Naive thymus-derived CD4-positive, alpha-beta T cell (primary cell): ENCODE measurements around the gene SMYD3. TPM values are rescaled to one million over a fixed set of nuclear protein-coding genes. Genes with fewer than 3 reads are reported as not detected.

Source experiments
- ATAC-seq: fragments of 150-1000 bp; cut with Tn5 transposase; 2 replicates; pipeline ENCODE4 v1.10.0; 2021; ENCODE audit warnings: mild to moderate bottlenecking, moderate library complexity
- CTCF ChIA-PET: fragments of 350-600 bp; sonication (Branson Sonifier 250); formaldehyde crosslinking; loops from one replicate; lab custom pipeline; 2021; ENCODE audit warnings: antibody characterized with exemption; lab: Charles Lee
- POLR2A ChIA-PET: fragments of 350-600 bp; sonication (Branson Sonifier 250); formaldehyde crosslinking; loops from one replicate; lab custom pipeline; 2021; ENCODE audit warnings: antibody characterized with exemption, inconsistent platforms; lab: Charles Lee
- DNase-seq, 9 donors: peaks; one replicate each; pipeline versions ENCODE4 v3.0.0 to v3.0.0-alpha.2; 2020 to 2022; ENCODE audit warnings: mixed read lengths in 1 of 9
- H3K27ac ChIP-seq: one replicate; pipeline ENCODE4 v1.7.0; 2013; ENCODE audit warnings: mild to moderate bottlenecking, low read depth, low read length, moderate library complexity
- H3K27me3 ChIP-seq, 2 donors: one replicate each; pipeline ENCODE4 v1.7.0; 2013; ENCODE audit warnings: low read length in 2 of 2, mild to moderate bottlenecking in 2 of 2, moderate library complexity in 2 of 2; ENCODE audit not compliant: control insufficient read depth in 2 of 2, insufficient read depth in 2 of 2
- H3K36me3 ChIP-seq, 3 experiments: 1 replicate in 2 of 3; 2 replicates in 1 of 3; pipeline ENCODE4 v1.7.0; 2013; ENCODE audit warnings: low read length in 3 of 3, mild to moderate bottlenecking in 3 of 3, moderate library complexity in 1 of 3; ENCODE audit not compliant: insufficient read depth in 3 of 3, control insufficient read depth in 2 of 3
- H3K4me1 ChIP-seq, 2 donors: one replicate each; pipeline ENCODE4 v1.7.0; 2013; ENCODE audit warnings: low read length in 2 of 2, mild to moderate bottlenecking in 2 of 2, moderate library complexity in 1 of 2; ENCODE audit not compliant: control insufficient read depth in 2 of 2, insufficient read depth in 2 of 2
- H3K4me3 ChIP-seq: 2 replicates; pipeline ENCODE4 v1.7.0; 2013; ENCODE audit warnings: mild to moderate bottlenecking, low read length
- H3K9me3 ChIP-seq, 3 experiments: 1 replicate in 2 of 3; 2 replicates in 1 of 3; pipeline ENCODE4 v1.7.0; 2013; ENCODE audit warnings: low read length in 3 of 3; ENCODE audit not compliant: control insufficient read depth in 2 of 3
- H3K27ac Mint-ChIP-seq, 9 donors: one replicate each; pipeline ENCODE4 v1.8.0; 2020 to 2022; ENCODE audit warnings: mixed read lengths in 9 of 9, mild to moderate bottlenecking in 8 of 9, moderate library complexity in 5 of 9, inconsistent platforms in 2 of 9
- H3K27me3 Mint-ChIP-seq, 5 donors: one replicate each; pipeline ENCODE4 v1.8.0; 2021 to 2022; ENCODE audit warnings: mixed read lengths in 5 of 5, mild to moderate bottlenecking in 1 of 5
- H3K36me3 Mint-ChIP-seq, 5 donors: one replicate each; pipeline ENCODE4 v1.8.0; 2020 to 2022; ENCODE audit warnings: mixed read lengths in 5 of 5, mild to moderate bottlenecking in 3 of 5, inconsistent platforms in 1 of 5
- H3K4me1 Mint-ChIP-seq, 7 donors: one replicate each; pipeline ENCODE4 v1.8.0; 2020 to 2022; ENCODE audit warnings: mixed read lengths in 7 of 7, mild to moderate bottlenecking in 3 of 7, inconsistent platforms in 1 of 7
- H3K4me3 Mint-ChIP-seq, 10 donors: one replicate each; pipeline ENCODE4 v1.8.0; 2020 to 2022; ENCODE audit warnings: mild to moderate bottlenecking in 10 of 10, mixed read lengths in 10 of 10, moderate library complexity in 6 of 10, inconsistent platforms in 2 of 10
- H3K9me3 Mint-ChIP-seq, 11 donors: one replicate each; pipeline ENCODE4 v1.8.0; 2020 to 2022; ENCODE audit warnings: mixed read lengths in 11 of 11, mild to moderate bottlenecking in 4 of 11, inconsistent platforms in 1 of 11, moderate library complexity in 1 of 11
- intact Hi-C, 2 donors: fragments of 100-400 bp; cut with micrococcal nuclease; formaldehyde crosslinking; loops; one replicate each; pipeline ENCODE4 v1.15.1; 2023
- polyA plus RNA-seq, 2 donors: library from polyadenylated mRNA; unstranded; fragments of 300-500 nt; fragmentation: Illumina TruSeq; gene quantifications; one replicate each; pipeline ENCODE4 v1.2.3, GENCODE V29; 2021
- total RNA-seq, 6 experiments: library from RNA in 5 of 6; stranded (reverse) in 5 of 6; gene quantifications; 1 replicate in 5 of 6; 2 replicates in 1 of 6; pipeline ENCODE4 v1.2.3 and lab custom pipeline; 2021 to 2026

The SMYD3 gene
- total and polyA plus RNA-seq, 7 experiments from 2014 or later, result 19.5 to 28.6 (median 24.4) TPM

DNA sequence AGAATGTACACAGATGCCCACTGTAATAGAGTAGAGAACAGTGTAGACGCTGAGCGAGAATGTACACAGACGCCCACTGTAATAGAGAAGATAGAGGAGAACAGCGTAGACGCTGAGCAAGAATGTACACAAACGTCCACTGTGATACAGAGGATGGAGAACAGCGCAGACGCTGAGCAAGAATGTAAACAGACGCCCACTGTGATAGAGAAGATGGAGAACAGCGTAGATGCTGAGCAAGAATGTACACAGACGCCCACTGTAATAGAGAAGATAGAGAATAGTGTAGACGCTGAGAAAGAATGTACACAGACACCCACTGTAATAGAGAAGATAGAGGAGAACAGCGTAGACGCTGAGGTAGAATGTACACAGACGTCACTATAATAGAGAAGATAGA, 306.9 kb downstream of the SMYD3 start:
- no peaks in the 10 kb centered on the region for H3K36me3 ChIP-seq
- CTCF ChIA-PET, result no interaction called here
- no peaks in the 10 kb centered on the region for H3K27me3 Mint-ChIP-seq
- ATAC-seq (no peak), DNase-seq (no peak)
- H3K27ac Mint-ChIP-seq, result no peak overlapping the region
- no peaks in the 10 kb centered on the region for H3K4me1 ChIP-seq
- no peak overlapping the region for H3K27ac ChIP-seq
- H3K4me3 Mint-ChIP-seq, result no peak overlapping the region
- intact Hi-C loops, result no loop called here
- no peaks in the 10 kb centered on the region for H3K9me3 ChIP-seq
- H3K36me3 Mint-ChIP-seq, result peaks cover 0 to 27% (median 6%) of the 10 kb centered on the region in 5 donors
- POLR2A ChIA-PET, result no interaction called here
- peaks cover 0 to 2% (median 0%) of the 10 kb centered on the region in 7 donors for H3K4me1 Mint-ChIP-seq
- no peak overlapping the region for H3K4me3 ChIP-seq
- H3K9me3 Mint-ChIP-seq, result no peaks in the 10 kb centered on the region
- H3K27me3 ChIP-seq, result no peaks in the 10 kb centered on the region

DNA sequence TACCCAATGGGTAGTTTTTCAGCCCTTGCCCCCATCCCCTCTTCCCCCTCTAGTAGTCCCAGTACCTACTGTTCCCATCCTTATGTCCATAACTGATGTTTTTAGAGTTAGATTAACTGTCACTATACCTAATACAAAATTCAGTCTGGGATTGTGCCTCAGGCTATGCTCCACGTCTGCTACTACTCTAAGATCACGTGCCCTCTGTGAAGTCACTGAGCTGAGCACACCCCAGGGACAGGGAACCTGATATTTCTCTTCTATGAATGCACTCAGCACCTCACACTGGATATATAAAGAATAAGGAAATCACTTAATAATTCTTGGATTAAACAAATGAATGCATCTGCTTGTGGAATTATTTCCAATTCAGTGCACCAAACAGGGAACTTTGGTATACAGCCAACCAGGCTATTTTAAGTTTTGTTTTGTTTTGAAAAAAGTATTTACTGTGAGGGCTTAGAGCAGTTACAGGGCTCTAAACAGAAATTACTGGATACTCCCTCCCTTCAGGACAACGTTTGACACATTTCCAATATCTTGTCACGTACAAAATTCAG, 307.9 kb downstream of the SMYD3 start:
- Mint-ChIP-seq H3K9me3 (no peaks in the 10 kb centered on the region), H3K27me3 (no peaks in the 10 kb centered on the region), H3K36me3 (peaks cover 0 to 25% (median 6%) of the 10 kb centered on the region in 5 donors), H3K27ac (no peak overlapping the region), H3K4me1 (peaks cover 0 to 2% (median 0%) of the 10 kb centered on the region in 7 donors), H3K4me3 (no peak overlapping the region)
- Histone ChIP-seq H3K9me3 (no peaks in the 10 kb centered on the region), H3K4me3 (no peak overlapping the region), H3K27ac (no peak overlapping the region), H3K4me1 (no peaks in the 10 kb centered on the region), H3K36me3 (no peaks in the 10 kb centered on the region), H3K27me3 (no peaks in the 10 kb centered on the region)
- intact Hi-C loops, result no loop called here
- POLR2A ChIA-PET, result no interaction called here
- no peak for DNase-seq
- CTCF ChIA-PET, result no interaction called here
- no peak for ATAC-seq

DNA sequence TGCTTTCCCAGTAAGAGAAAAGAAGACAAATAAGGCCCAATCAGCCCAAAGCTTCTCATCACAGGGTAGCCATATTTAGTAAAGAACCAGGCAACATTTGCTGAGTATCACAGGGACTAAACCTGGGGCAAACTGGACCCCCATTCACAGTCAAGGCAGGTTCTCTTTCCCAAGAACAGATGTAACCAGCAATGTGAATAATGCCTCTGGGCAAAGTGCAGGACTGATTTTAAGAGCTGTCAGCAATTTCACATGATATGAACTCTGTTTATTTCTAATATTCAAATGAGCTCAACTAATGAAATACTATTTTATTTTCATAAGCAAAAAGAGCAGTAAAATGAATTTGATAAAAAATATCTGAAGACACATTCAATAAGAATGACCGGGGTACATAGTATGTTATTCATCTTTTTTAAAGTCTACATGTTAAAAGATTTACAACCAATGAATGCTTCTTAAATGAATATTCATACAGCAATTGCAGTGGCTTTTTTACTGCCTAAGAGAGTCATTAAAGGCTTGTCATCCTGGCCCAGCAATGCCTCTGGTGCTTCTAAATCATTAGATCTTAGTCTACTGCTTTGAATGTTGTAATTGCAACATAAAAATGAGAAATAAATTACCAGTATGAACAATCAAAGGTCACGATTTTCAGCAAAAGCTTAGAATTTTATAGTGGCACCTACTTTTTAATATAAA, 308.8 kb downstream of the SMYD3 start:
- POLR2A ChIA-PET, result no interaction called here
- CTCF ChIA-PET, result no interaction called here
- no peak for DNase-seq
- H3K4me3 Mint-ChIP-seq, result no peak overlapping the region
- Histone ChIP-seq H3K9me3 (no peaks in the 10 kb centered on the region), H3K4me3 (no peak overlapping the region), H3K4me1 (no peaks in the 10 kb centered on the region), H3K36me3 (no peaks in the 10 kb centered on the region), H3K27me3 (no peaks in the 10 kb centered on the region), H3K27ac (no peak overlapping the region)
- ATAC-seq, result no peak
- H3K27ac Mint-ChIP-seq, result no peak overlapping the region
- intact Hi-C loops, result no loop called here
- H3K9me3 Mint-ChIP-seq, result no peaks in the 10 kb centered on the region
- no peaks in the 10 kb centered on the region for H3K27me3 Mint-ChIP-seq
- H3K4me1 Mint-ChIP-seq, result no peaks in the 10 kb centered on the region
- peaks cover 0 to 27% (median 7%) of the 10 kb centered on the region in 5 donors for H3K36me3 Mint-ChIP-seq

DNA sequence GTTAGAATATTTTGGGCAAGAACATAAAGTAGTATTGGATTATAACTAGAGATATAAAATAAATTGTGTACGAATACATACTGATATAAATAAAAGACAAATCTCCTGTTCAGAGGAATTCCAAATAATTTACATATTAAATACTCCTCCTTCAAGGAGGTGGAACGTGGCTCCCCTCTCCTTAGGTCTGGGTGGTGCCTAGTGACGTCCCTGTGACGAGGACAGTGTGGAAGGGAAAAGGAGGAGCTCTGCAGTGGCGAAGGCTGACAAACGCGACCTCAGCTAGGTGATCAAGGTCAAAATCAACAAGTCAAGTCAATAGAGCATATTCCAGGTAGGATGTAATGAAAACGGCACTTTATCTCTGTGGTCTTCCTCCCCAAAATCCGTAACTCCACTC, 310.0 kb downstream of the SMYD3 start:
- POLR2A ChIA-PET, result no interaction called here
- intact Hi-C loops, result no loop called here
- no peaks in the 10 kb centered on the region for H3K9me3 ChIP-seq
- no peaks in the 10 kb centered on the region for H3K4me1 Mint-ChIP-seq
- H3K4me3 ChIP-seq, result no peak overlapping the region
- no peaks in the 10 kb centered on the region for H3K4me1 ChIP-seq
- H3K27me3 ChIP-seq, result no peaks in the 10 kb centered on the region
- H3K9me3 Mint-ChIP-seq, result no peaks in the 10 kb centered on the region
- no peak overlapping the region for H3K27ac Mint-ChIP-seq
- peaks cover 0 to 27% (median 12%) of the 10 kb centered on the region in 5 donors for H3K36me3 Mint-ChIP-seq
- DNase-seq, result no peak
- H3K4me3 Mint-ChIP-seq, result no peak overlapping the region
- H3K27me3 Mint-ChIP-seq, result no peaks in the 10 kb centered on the region
- no peaks in the 10 kb centered on the region for H3K36me3 ChIP-seq
- CTCF ChIA-PET, result no interaction called here
- no peak overlapping the region for H3K27ac ChIP-seq
- ATAC-seq, result no peak

DNA sequence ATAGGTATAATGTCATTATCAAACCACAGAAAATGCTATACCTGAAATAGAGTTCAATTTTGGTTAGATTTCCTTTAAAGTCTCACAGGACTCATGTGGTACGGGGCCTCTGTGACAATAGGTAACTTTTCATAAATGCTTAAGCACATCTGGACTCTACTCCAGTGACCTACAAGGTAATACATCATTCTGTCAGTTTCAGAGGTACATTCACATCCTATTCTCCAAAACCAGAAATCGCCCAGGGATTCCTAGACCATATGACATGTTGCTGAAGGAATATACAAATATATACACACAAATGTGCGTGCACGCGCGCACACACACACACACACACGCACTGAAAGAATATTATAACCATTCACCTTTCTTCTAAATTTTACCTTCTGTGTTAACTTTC, 311.8 kb downstream of the SMYD3 start:
- no peak overlapping the region for H3K27ac Mint-ChIP-seq
- ChIA-PET CTCF (no interaction called here), POLR2A (no interaction called here)
- H3K4me1 ChIP-seq, result no peaks in the 10 kb centered on the region
- no peak for DNase-seq
- no peaks in the 10 kb centered on the region for H3K4me1 Mint-ChIP-seq
- H3K27me3 ChIP-seq, result no peaks in the 10 kb centered on the region
- H3K36me3 Mint-ChIP-seq, result peaks cover 0 to 38% (median 23%) of the 10 kb centered on the region in 5 donors
- H3K36me3 ChIP-seq, result no peaks in the 10 kb centered on the region
- peaks cover 0 to 2% (median 0%) of the 10 kb centered on the region in 11 donors for H3K9me3 Mint-ChIP-seq
- no peak overlapping the region for H3K4me3 ChIP-seq
- H3K4me3 Mint-ChIP-seq, result no peak overlapping the region
- no peaks in the 10 kb centered on the region for H3K27me3 Mint-ChIP-seq
- no peak overlapping the region for H3K27ac ChIP-seq
- intact Hi-C loops, result no loop called here
- ATAC-seq, result no peak
- no peaks in the 10 kb centered on the region for H3K9me3 ChIP-seq

DNA sequence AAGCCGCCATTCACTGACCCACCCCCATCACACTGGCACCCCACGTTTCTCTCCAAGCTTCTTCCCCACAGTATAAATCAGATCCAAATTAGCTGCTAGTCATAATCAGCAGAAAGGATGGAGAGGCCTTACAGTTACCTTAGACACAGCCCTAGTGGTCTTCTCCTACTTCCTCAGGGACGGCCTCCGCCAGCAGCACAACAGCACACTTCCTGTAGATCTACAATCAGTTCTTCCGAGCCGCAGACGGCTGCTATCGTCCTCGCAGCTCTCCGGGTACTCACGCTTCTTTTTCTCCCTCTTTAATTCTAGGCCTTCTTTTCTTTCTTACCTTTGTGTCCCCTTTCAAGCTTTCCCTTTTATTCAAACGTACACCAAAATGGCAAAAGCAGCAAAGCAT, 313.5 kb downstream of the SMYD3 start:
- H3K9me3 ChIP-seq, result no peaks in the 10 kb centered on the region
- Mint-ChIP-seq H3K4me3 (no peak overlapping the region), H3K9me3 (peaks cover 0 to 2% (median 0%) of the 10 kb centered on the region in 11 donors), H3K36me3 (peaks cover 0 to 52% (median 23%) of the 10 kb centered on the region in 5 donors), H3K27ac (no peak overlapping the region), H3K27me3 (no peaks in the 10 kb centered on the region), H3K4me1 (no peaks in the 10 kb centered on the region)
- H3K36me3 ChIP-seq, result no peaks in the 10 kb centered on the region
- H3K4me3 ChIP-seq, result no peak overlapping the region
- no peak for ATAC-seq
- DNase-seq, result no peak
- no peaks in the 10 kb centered on the region for H3K4me1 ChIP-seq
- intact Hi-C loops, result no loop called here
- ChIA-PET POLR2A (no interaction called here), CTCF (no interaction called here)
- H3K27me3 ChIP-seq, result no peaks in the 10 kb centered on the region
- no peak overlapping the region for H3K27ac ChIP-seq

DNA sequence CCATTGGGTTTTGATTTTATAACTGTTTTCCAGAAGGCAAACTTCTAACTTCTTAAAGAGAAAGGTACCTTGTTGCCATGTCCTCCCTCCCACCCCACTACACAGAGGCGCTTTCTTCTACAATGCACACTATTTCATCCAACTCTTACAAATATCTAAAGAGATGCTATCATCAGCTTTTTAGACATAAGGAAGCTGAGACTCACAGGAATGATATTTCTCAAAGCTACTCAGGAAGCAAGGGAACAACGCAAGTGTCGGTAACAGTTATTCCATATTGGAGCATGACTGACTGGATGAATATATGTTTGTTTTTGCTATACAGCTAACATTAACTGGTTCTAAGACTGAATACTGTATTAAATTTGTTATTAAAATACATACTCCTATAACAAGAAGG, 318.0 kb downstream of the SMYD3 start:
- Mint-ChIP-seq H3K36me3 (peaks cover 2 to 61% (median 31%) of the 10 kb centered on the region in 5 donors), H3K9me3 (peaks cover 0 to 3% (median 0%) of the 10 kb centered on the region in 11 donors), H3K4me3 (no peak overlapping the region), H3K27ac (no peak overlapping the region), H3K4me1 (no peaks in the 10 kb centered on the region), H3K27me3 (no peaks in the 10 kb centered on the region)
- no peaks in the 10 kb centered on the region for H3K4me1 ChIP-seq
- intact Hi-C loops, result no loop called here
- ChIA-PET POLR2A (no interaction called here), CTCF (no interaction called here)
- H3K4me3 ChIP-seq, result no peak overlapping the region
- no peak for ATAC-seq
- no peak for DNase-seq
- no peak overlapping the region for H3K27ac ChIP-seq
- H3K27me3 ChIP-seq, result no peaks in the 10 kb centered on the region
- no peaks in the 10 kb centered on the region for H3K9me3 ChIP-seq
- H3K36me3 ChIP-seq, result no peaks in the 10 kb centered on the region
